Psoas muscle (tissue), 8 donors: ENCODE data around the gene MOAP1. TPM values are rescaled to one million over a fixed set of nuclear protein-coding genes. Genes with fewer than 3 reads are reported as not detected.

ENCODE experiments used
- ATAC-seq, 4 donors: fragments of 200-7000 bp; cut with Tn5 transposase; one replicate each; pipeline ENCODE4 v1.9.1; 2020; ENCODE audit warnings: moderate library complexity in 3 of 4, mild to moderate bottlenecking in 2 of 4
- DNase-seq, 2 donors: peaks; one replicate each; pipeline ENCODE4 v3.0.0-alpha.2; 2020
- H3K27ac ChIP-seq: fragments of 200-600 bp; one replicate; pipeline ENCODE4 v1.8.0; 2022
- H3K27me3 ChIP-seq, 3 donors: fragments of 200-600 bp in 1 of 3; one replicate each; pipeline versions ENCODE4 v1.6.1 to v1.8.0; 2013 to 2022; ENCODE audit warnings: low read length in 2 of 3, mild to moderate bottlenecking in 2 of 3, moderate library complexity in 1 of 3; ENCODE audit not compliant: insufficient read depth in 3 of 3
- H3K36me3 ChIP-seq, 2 donors: fragments of 200-600 bp in 1 of 2; one replicate each; pipeline versions ENCODE4 v1.6.1 to v1.8.0; 2013 to 2022; ENCODE audit warnings: low read depth in 1 of 2, mild to moderate bottlenecking in 1 of 2, moderate library complexity in 1 of 2; ENCODE audit not compliant: insufficient read depth in 1 of 2
- H3K4me1 ChIP-seq: fragments of 200-600 bp; one replicate; pipeline ENCODE4 v1.8.0; 2022
- H3K4me3 ChIP-seq: fragments of 200-600 bp; one replicate; pipeline ENCODE4 v1.8.0; 2022; ENCODE audit warnings: mild to moderate bottlenecking
- H3K9me3 ChIP-seq: fragments of 200-600 bp; one replicate; pipeline ENCODE4 v1.8.0; 2022
- WGBS, 3 donors: extraction: QIAGEN DNeasy Blood & Tissue Kit; methylation state at CpG; one replicate each; pipeline versions ENCODE4 v1.1.6 to v1.1.7; 2013; 5-methylcytosine and 5-hydroxymethylcytosine counted together
- intact Hi-C, 2 donors: fragments of 100-400 bp; cut with DNase I; formaldehyde crosslinking; loops; one replicate each; pipeline versions ENCODE4 v1.11.0 to v1.14.2; 2022
- polyA plus RNA-seq, 3 donors: library from polyadenylated mRNA; stranded (reverse); fragments of 200-250 nt; gene quantifications; one replicate each; pipeline ENCODE4 v1.2.3, GENCODE V29; 2013
- total RNA-seq, 4 donors: library from RNA; stranded (reverse); fragmentation: NEBNext Ultra II Directional in 2 of 4; extraction: Animal tissue kit (Norgen Biotek cat#: 25700) in 2 of 4; gene quantifications; one replicate each; pipeline versions ENCODE4 v1.2.1 to v1.2.4, GENCODE V29; 2021 to 2023
- TF ChIP-seq, protein P1 (sequence below): fragments of 200-600 bp; IDR thresholded peaks from one replicate; pipeline ENCODE4 v1.8.0; 2022; ENCODE audit warnings: antibody characterized with exemption
- donor health status: healthy with polysubstance abuse.
- donor health status: DM: no; HTN: no; CAD: no; lungs with moderate emphysema.
- donor health status: Bipolar disorder and iron deficiency.
- donor health status: healthy.
- donor health status: DM: yes; HTN: yes; CAD: no.
- donor health status: DM: no; HTN: no; CAD: no.
- donor health status: DM: no; HTN: no; CAD: no.
- donor health status: DM: yes; HTN: yes; CAD: no.

MOAP1 gene
- total and polyA plus RNA-seq, 7 donors = 20.5 to 53.6 (median 30.8) TPM

DNA sequence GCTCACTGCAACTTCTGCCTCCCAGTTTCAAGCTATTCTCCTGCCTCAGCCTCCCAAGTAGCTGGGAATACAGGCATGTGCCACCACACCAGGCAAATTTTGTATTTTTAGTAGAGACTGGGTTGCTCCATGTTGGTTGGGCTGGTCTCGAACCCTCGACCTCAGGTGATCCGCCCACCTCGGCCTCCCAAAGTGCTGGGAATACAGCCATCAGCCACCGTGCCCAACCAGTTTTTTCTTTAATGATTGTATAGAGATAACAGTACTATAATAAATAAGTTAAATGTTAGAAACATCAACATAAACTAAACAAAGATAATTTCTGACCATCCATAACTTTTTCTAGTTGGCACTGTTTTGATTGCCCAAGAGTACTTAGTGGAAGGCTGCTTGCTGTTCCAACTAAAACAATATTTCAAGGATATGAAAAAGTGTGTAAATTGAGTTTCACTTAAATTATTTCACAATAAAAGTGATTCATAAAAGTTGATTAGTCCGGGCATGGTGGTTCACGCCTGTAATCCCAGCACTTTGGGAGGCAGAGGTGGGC lies 16.5 kb upstream of the MOAP1 start:
- no peak overlapping the region for H3K27ac ChIP-seq
- ATAC-seq = no peak

DNA sequence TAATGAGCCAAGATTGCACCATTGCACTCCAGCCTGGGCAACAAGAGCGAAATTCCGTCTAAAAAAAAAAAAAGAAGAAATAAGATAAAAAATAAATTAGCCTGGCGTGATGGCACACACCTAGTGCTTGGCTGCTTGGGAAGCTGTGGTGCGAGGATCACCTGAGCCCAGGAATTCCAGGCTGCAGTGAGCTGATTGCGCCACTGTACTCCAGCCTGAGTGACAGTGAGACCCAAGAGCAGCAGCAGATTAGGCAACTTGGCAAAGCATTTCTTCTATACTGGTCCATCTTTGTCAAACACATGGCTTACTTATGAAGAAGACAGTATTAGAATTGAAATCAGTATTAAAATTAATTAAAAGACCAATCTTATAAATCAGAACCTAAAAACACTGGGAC lies 15.9 kb upstream of the MOAP1 start:
- peak in 1 of 4 donors; percentile 58 for ATAC-seq

More for the DNA sequence above, 16.5 kb upstream of the MOAP1 start:
- Histone ChIP-seq H3K27me3 (no peaks in the 10 kb centered on the region), H3K9me3 (no peaks in the 10 kb centered on the region), H3K36me3 (peaks cover 3 to 4% of the 10 kb centered on the region in 2 donors), H3K4me1 (peaks cover 6% of the 10 kb centered on the region), H3K4me3 (no peak overlapping the region)
- intact Hi-C loops = loop anchor here in 1 of 2 donors (10.0 kb wide), 2 partner anchors 134 to 414 kb away; partner anchors contain the start of gene BTBD7
- 86 to 96% (median 89%) methylated on average over 7 of the region's 7 CpGs for WGBS, 3 donors
- no peak for DNase-seq
- TF ChIP-seq, protein P1, sequence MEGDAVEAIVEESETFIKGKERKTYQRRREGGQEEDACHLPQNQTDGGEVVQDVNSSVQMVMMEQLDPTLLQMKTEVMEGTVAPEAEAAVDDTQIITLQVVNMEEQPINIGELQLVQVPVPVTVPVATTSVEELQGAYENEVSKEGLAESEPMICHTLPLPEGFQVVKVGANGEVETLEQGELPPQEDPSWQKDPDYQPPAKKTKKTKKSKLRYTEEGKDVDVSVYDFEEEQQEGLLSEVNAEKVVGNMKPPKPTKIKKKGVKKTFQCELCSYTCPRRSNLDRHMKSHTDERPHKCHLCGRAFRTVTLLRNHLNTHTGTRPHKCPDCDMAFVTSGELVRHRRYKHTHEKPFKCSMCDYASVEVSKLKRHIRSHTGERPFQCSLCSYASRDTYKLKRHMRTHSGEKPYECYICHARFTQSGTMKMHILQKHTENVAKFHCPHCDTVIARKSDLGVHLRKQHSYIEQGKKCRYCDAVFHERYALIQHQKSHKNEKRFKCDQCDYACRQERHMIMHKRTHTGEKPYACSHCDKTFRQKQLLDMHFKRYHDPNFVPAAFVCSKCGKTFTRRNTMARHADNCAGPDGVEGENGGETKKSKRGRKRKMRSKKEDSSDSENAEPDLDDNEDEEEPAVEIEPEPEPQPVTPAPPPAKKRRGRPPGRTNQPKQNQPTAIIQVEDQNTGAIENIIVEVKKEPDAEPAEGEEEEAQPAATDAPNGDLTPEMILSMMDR = no peak

DNA sequence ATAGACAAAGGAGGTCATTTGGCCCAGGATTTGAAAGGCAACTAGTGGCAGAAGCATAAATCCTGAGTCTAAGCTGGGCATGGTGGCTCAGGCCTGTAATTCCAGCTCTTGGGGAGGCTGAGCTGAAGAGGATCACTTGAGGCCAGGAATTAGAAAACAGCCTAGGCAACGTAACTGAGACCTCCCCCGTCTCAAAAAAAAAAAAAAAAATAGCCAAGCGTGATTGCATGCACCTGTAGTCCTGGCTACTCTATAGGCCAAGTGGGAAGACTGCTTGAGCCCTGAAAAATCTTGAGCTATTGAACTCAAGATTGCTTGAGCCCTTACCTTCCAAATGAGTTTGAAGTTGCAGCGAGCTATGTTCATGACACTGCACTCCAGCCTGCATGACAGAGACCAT lies 14.3 kb upstream of the MOAP1 start:
- DNase-seq (no peak), ATAC-seq (no peak)
- Histone ChIP-seq H3K27ac (no peak overlapping the region), H3K4me1 (peaks cover 6% of the 10 kb centered on the region), H3K4me3 (no peak overlapping the region), H3K36me3 (peaks cover 3 to 4% of the 10 kb centered on the region in 2 donors), H3K27me3 (no peaks in the 10 kb centered on the region), H3K9me3 (no peaks in the 10 kb centered on the region)
- TF ChIP-seq, protein P1 = no peak
- intact Hi-C loops = no loop called here
- 67 to 85% (median 68%) methylated on average over 4 of the region's 4 CpGs for WGBS, 3 donors

More for the DNA sequence above, 15.9 kb upstream of the MOAP1 start:
- Histone ChIP-seq H3K27me3 (no peaks in the 10 kb centered on the region), H3K27ac (no peak overlapping the region), H3K36me3 (peaks cover 3 to 4% of the 10 kb centered on the region in 2 donors), H3K4me3 (no peak overlapping the region), H3K9me3 (no peaks in the 10 kb centered on the region), H3K4me1 (peaks cover 6% of the 10 kb centered on the region)
- intact Hi-C loops = loop anchor here in 1 of 2 donors (10.0 kb wide), 2 partner anchors 134 to 414 kb away; partner anchors contain the start of gene BTBD7
- WGBS, 3 donors = 94 to 99% (median 98%) methylated on average over 5 of the region's 5 CpGs
- DNase-seq = no peak
- TF ChIP-seq, protein P1 = no peak

DNA sequence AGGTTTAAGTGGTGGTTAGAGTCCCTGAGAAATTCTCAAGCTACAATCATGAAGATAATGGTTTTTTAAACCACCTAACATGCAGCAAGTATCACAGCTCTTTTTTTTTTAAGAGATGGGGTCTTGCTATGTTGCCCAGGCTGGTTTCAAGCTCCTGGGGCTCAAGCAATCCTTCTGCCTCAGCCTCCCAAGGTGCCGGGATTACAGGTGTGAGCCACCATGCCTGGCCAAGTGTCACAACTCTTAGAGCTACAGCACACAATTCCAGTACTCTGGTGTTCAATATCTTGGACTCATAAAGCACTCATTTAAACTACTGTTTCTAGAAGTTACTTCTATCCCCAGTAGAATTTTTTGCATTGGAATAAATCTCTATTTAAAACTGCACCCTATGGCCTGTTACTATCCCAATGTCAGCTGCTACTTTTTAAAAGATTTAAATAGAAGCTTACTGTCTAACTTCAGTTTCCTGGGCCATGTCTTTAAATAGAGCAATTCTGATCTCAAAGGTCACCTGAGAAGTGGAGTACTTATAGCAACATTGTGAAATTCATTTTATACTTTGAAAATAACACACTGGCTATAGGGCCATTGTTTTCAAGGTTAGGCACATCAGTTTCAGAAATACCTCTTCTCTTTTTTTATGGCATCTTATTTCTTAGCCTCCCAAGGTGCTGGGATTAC lies 10.8 kb upstream of the MOAP1 start:
- peaks cover 6% of the 10 kb centered on the region for H3K4me1 ChIP-seq
- 76 to 85% (median 77%) methylated on average over 1 of the region's 1 CpG for WGBS, 3 donors
- DNase-seq (no peak), ATAC-seq (peak in 3 of 4 donors; percentile 68 to 76 (median 74))
- H3K9me3 ChIP-seq = no peaks in the 10 kb centered on the region
- peak overlapping the region; percentile 63 for H3K27ac ChIP-seq
- H3K4me3 ChIP-seq = no peak overlapping the region
- intact Hi-C loops = no loop called here
- TF ChIP-seq, protein P1 = no peak
- H3K36me3 ChIP-seq = peaks cover 3 to 4% of the 10 kb centered on the region in 2 donors
- no peaks in the 10 kb centered on the region for H3K27me3 ChIP-seq
